LNCAP (cell line): ENCODE measurements around the gene JAGN1.

Experiments
- CTCF ChIP-seq: fragments of 450-650 bp; IDR thresholded peaks from 2 replicates; pipeline ENCODE4 v1.5.1; 2017; ENCODE audit warnings: mild to moderate bottlenecking

JAGN1 gene

GRCh38 chr3:9855594-9855993, 34.8 kb upstream of the JAGN1 start:
- TF ChIP-seq CTCF = no peak

GRCh38 chr3:9859530-9860025, 30.8 kb upstream of the JAGN1 start:
- no peak for TF ChIP-seq CTCF

- TF ChIP-seq CTCF = no peak
These were observed 29.2 kb upstream of the JAGN1 start for GRCh38 chr3:9861201-9861600.

GRCh38 chr3:9861626-9862130, 28.7 kb upstream of the JAGN1 start:
- no peak for TF ChIP-seq CTCF

GRCh38 chr3:9862391-9863057, 27.9 kb upstream of the JAGN1 start:
- no peak for TF ChIP-seq CTCF

GRCh38 chr3:9863058-9863772, 27.2 kb upstream of the JAGN1 start:
- TF ChIP-seq CTCF = no peak

GRCh38 chr3:9864200-9864927, 26.0 kb upstream of the JAGN1 start:
- no peak for TF ChIP-seq CTCF
